ENCODE data around the gene SMIM3. TPM values are rescaled to one million over a fixed set of nuclear protein-coding genes. Genes with fewer than 3 reads are reported as not detected.

The SMIM3 gene
- total and polyA plus RNA-seq, 2 experiments from 2014 or later = 6.2 to 7.6 TPM

GRCh38 chr5:150771034-150771795, 7.3 kb upstream of the SMIM3 start (continued):
- TF ChIP-seq ZNF462 (CRISPR knock-in tag; IDR thresholded peaks at IDR 0.05) = no peak
- TF ChIP-seq STAT1 (IDR thresholded peaks at IDR 0.05; ENCODE audit: unreplicated experiment) = no peak

GRCh38 chr5:150774145-150774544, 4.4 kb upstream of the SMIM3 start:
- H3K4me3 ChIP-seq = no peak overlapping the region
- H3F3A ChIP-seq (replicated peaks; ENCODE audit: low read depth) = no peaks in the 10 kb centered on the region
- Mint-ChIP-seq H3K36me3 (ENCODE audit: low read depth) (no peaks in the 10 kb centered on the region), H3K4me1 (peaks cover 7% of the 10 kb centered on the region), H3K27ac (no peak overlapping the region), H3K4me3 (no peak overlapping the region), H3K9me3 (no peaks in the 10 kb centered on the region), H3K27me3 (ENCODE audit: insufficient read depth, low read depth, poor library complexity) (peaks cover 11% of the 10 kb centered on the region)
- no peak for DNase-seq (ENCODE audit: low spot score)
- H2AFZ ChIP-seq = no peak overlapping the region
- no peaks in the 10 kb centered on the region for H4K20me1 ChIP-seq (replicated peaks; ENCODE audit: insufficient read depth)
- H3K79me2 ChIP-seq (replicated peaks; ENCODE audit: insufficient read depth) = no peaks in the 10 kb centered on the region
- no peak for ATAC-seq
- no peaks in the 10 kb centered on the region for H3K9me2 ChIP-seq (ENCODE audit: insufficient read depth)
- H3K36me3 ChIP-seq (ENCODE audit: insufficient read depth) = no peaks in the 10 kb centered on the region
- H3K27me3 ChIP-seq (ENCODE audit: insufficient read depth) = peaks cover 16% of the 10 kb centered on the region; the same call in 1 of the 2 replicates
- H3K27ac ChIP-seq (ENCODE audit: low read depth) = no peak overlapping the region
- H3K4me2 ChIP-seq = no peak overlapping the region
- peaks cover 5% of the 10 kb centered on the region for H3K4me1 ChIP-seq (ENCODE audit: insufficient read depth)
- TF ChIP-seq EZH2 (IDR thresholded peaks at IDR 0.05; ENCODE audit: low read depth, unreplicated experiment) (no peak), NANOG (IDR thresholded peaks at IDR 0.05; ENCODE audit: borderline replicate concordance) (no peak), ETS1 (IDR thresholded peaks at IDR 0.05) (no peak), ZNF462 (CRISPR knock-in tag; IDR thresholded peaks at IDR 0.05) (no peak), CREB1 (CRISPR knock-in tag; IDR thresholded peaks at IDR 0.05; ENCODE audit: low read depth) (no peak), STAT1 (IDR thresholded peaks at IDR 0.05; ENCODE audit: unreplicated experiment) (no peak), ZNF331 (CRISPR knock-in tag; IDR thresholded peaks at IDR 0.05; ENCODE audit: low read depth) (no peak), JUNB (IDR thresholded peaks at IDR 0.05; ENCODE audit: unreplicated experiment) (no peak)

Data from GM23338 (cell line).